ENCODE results near the gene PHRF1. TPM values are rescaled to one million over a fixed set of nuclear protein-coding genes. Genes with fewer than 3 reads are reported as not detected.

Gene PHRF1
- polyA plus RNA-seq, 1 of the 3 experiments (the other 2 are of a cell fraction), result 22.7 TPM

DNA sequence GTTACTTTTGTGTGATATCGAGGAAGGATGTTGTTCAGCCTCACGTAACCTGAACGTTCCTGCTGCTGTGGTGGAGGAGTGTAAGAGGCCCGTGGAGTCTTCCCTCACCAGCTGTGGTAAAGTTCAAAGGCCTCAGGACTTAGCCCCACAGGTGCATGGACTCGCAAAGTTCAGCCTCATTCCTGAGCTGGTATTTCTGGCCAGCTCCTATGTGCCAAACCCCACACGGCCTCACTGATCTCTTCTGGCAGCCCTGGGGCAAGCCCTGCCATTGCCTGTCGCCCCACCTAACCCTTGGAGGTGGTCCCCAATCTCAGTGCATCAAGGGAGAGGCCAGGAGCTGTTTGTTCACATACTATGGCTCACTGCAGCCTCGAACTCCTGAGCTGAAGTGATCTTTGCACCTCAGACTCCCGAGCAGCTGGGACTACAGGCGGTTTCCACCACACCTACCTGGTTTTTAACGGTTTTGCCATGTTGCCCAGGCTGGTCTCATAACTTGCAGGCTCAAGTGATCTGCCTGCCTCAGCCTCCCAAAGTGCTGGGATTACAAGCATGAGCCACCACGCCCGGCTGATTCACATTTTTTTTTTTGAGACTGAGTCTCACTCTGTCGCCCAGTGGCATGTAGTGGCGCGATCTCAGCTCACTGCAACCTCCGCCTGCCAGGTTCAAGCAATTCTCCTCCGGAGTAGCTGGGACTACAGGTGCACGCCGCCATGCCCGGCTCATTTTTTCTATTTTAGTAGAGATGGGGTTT is 2.2 kb downstream of the PHRF1 start:
- peak overlapping the region; percentile 92 for H3K4me2 ChIP-seq
- POLR2A ChIA-PET, result no interaction called here
- no peak overlapping the region for H2AFZ ChIP-seq (ENCODE audit: low read depth)
- peaks cover 4 to 29% of the 10 kb centered on the region in 2 experiments; a peak in 3 of 4 replicates for H3K4me1 ChIP-seq (ENCODE audit: control insufficient read depth in 1 of 2, insufficient read depth in 2 of 2, low read depth in 1 of 2, low read length in 1 of 2)
- CTCF ChIA-PET, result interaction anchor here (0.9 to 2.2 kb wide), 2 partner anchors 23 to 63 kb away, joined by 3 to 9 read pairs; no protein-coding TSS in a partner anchor
- H3F3A ChIP-seq (replicated peaks; ENCODE audit: insufficient read depth), result no peaks in the 10 kb centered on the region
- peaks cover 0 to 4% of the 10 kb centered on the region in 2 experiments for H3K36me3 ChIP-seq (replicated peaks in 1 of 2; ENCODE audit: control insufficient read depth in 1 of 2, insufficient read depth in 2 of 2, low read length in 1 of 2)
- H3K9me3 ChIP-seq, result no peaks in the 10 kb centered on the region
- no peaks in the 10 kb centered on the region for H3K9me2 ChIP-seq
- no peak overlapping the region for H3K27ac ChIP-seq (ENCODE audit: low read depth in 2 of 2, low read length in 1 of 2)
- H4K20me1 ChIP-seq (ENCODE audit: insufficient read depth), result peaks cover 65% of the 10 kb centered on the region
- peak overlapping the region; percentile 93 to 98; a peak in 3 of 4 replicates for H3K4me3 ChIP-seq (ENCODE audit: low read depth in 2 of 2, low read length in 1 of 2)
- H3K27me3 ChIP-seq (ENCODE audit: insufficient read depth), result no peaks in the 10 kb centered on the region
- TF ChIP-seq, protein P1, sequence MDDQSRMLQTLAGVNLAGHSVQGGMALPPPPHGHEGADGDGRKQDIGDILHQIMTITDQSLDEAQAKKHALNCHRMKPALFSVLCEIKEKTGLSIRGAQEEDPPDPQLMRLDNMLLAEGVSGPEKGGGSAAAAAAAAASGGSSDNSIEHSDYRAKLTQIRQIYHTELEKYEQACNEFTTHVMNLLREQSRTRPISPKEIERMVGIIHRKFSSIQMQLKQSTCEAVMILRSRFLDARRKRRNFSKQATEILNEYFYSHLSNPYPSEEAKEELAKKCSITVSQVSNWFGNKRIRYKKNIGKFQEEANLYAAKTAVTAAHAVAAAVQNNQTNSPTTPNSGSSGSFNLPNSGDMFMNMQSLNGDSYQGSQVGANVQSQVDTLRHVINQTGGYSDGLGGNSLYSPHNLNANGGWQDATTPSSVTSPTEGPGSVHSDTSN (IDR thresholded peaks at IDR 0.05), result no peak
- no peak for TF ChIP-seq SMC3 (IDR thresholded peaks at IDR 0.05; ENCODE audit: low read depth, low read length)
- TF ChIP-seq POLR2AphosphoS5 (IDR thresholded peaks at IDR 0.05; ENCODE audit: low read depth, low read length), result no peak
- no peak for TF ChIP-seq NFIC (IDR thresholded peaks at IDR 0.05; ENCODE audit: borderline replicate concordance)
- TF ChIP-seq RAD21 (IDR thresholded peaks at IDR 0.05; ENCODE audit: low read length), result no peak
- TF ChIP-seq GATA2 (CRISPR knock-in tag; IDR thresholded peaks at IDR 0.05), result no peak
- TF ChIP-seq TCF12 (IDR thresholded peaks at IDR 0.05), result no peak
- TF ChIP-seq CHD2 (IDR thresholded peaks at IDR 0.05; ENCODE audit: low read length, partially characterized antibody), result no peak
- no peak for TF ChIP-seq NRF1 (IDR thresholded peaks at IDR 0.05; ENCODE audit: low read depth, low read length)
- TF ChIP-seq ELF1 (IDR thresholded peaks at IDR 0.05), result no peak
- TF ChIP-seq, protein P2, sequence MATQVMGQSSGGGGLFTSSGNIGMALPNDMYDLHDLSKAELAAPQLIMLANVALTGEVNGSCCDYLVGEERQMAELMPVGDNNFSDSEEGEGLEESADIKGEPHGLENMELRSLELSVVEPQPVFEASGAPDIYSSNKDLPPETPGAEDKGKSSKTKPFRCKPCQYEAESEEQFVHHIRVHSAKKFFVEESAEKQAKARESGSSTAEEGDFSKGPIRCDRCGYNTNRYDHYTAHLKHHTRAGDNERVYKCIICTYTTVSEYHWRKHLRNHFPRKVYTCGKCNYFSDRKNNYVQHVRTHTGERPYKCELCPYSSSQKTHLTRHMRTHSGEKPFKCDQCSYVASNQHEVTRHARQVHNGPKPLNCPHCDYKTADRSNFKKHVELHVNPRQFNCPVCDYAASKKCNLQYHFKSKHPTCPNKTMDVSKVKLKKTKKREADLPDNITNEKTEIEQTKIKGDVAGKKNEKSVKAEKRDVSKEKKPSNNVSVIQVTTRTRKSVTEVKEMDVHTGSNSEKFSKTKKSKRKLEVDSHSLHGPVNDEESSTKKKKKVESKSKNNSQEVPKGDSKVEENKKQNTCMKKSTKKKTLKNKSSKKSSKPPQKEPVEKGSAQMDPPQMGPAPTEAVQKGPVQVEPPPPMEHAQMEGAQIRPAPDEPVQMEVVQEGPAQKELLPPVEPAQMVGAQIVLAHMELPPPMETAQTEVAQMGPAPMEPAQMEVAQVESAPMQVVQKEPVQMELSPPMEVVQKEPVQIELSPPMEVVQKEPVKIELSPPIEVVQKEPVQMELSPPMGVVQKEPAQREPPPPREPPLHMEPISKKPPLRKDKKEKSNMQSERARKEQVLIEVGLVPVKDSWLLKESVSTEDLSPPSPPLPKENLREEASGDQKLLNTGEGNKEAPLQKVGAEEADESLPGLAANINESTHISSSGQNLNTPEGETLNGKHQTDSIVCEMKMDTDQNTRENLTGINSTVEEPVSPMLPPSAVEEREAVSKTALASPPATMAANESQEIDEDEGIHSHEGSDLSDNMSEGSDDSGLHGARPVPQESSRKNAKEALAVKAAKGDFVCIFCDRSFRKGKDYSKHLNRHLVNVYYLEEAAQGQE (IDR thresholded peaks at IDR 0.05; ENCODE audit: low read depth, low read length), result no peak
- TF ChIP-seq YY1 (IDR thresholded peaks at IDR 0.05; ENCODE audit: low read depth), result no peak
- no peak for TF ChIP-seq JUND (IDR thresholded peaks at IDR 0.05)
- no peak for TF ChIP-seq RXRA (IDR thresholded peaks at IDR 0.05; ENCODE audit: borderline replicate concordance, low read depth)
- TF ChIP-seq TEAD4 (IDR thresholded peaks at IDR 0.05; ENCODE audit: borderline replicate concordance, insufficient read depth), result no peak
- TF ChIP-seq, protein P3, sequence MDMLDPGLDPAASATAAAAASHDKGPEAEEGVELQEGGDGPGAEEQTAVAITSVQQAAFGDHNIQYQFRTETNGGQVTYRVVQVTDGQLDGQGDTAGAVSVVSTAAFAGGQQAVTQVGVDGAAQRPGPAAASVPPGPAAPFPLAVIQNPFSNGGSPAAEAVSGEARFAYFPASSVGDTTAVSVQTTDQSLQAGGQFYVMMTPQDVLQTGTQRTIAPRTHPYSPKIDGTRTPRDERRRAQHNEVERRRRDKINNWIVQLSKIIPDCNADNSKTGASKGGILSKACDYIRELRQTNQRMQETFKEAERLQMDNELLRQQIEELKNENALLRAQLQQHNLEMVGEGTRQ (IDR thresholded peaks at IDR 0.05; ENCODE audit: borderline replicate concordance, low read depth, low read length), result no peak
- TF ChIP-seq, protein P4, sequence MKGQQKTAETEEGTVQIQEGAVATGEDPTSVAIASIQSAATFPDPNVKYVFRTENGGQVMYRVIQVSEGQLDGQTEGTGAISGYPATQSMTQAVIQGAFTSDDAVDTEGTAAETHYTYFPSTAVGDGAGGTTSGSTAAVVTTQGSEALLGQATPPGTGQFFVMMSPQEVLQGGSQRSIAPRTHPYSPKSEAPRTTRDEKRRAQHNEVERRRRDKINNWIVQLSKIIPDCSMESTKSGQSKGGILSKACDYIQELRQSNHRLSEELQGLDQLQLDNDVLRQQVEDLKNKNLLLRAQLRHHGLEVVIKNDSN (IDR thresholded peaks at IDR 0.05; ENCODE audit: borderline replicate concordance, low read depth), result no peak
- no peak for TF ChIP-seq GABPA (IDR thresholded peaks at IDR 0.05; ENCODE audit: low read depth)
- 72% methylated on average over 17 of the region's 21 CpGs for WGBS (ENCODE audit: low lambda C conversion rate)
- peak overlapping the region; percentile 89; the same call in 1 of the 2 replicates for H3K9ac ChIP-seq
- peaks cover 72% of the 10 kb centered on the region for H3K79me2 ChIP-seq (ENCODE audit: insufficient read depth)
- DNase-seq, result no peak
